GM20000 (cell line): ENCODE data around the gene PRRX1.

Experiments used
- DNase-seq: peaks from one replicate; pipeline ENCODE4 v3.0.0; 2012; ENCODE audit warnings: low spot score
- TF ChIP-seq, protein P1 (sequence below): IDR thresholded peaks from 2 replicates; pipeline ENCODE4 v1.5.1; 2012; ENCODE audit warnings: mild to moderate bottlenecking, control low read depth; ENCODE audit errors: extremely low read depth, missing control alignments

PRRX1 gene

DNA sequence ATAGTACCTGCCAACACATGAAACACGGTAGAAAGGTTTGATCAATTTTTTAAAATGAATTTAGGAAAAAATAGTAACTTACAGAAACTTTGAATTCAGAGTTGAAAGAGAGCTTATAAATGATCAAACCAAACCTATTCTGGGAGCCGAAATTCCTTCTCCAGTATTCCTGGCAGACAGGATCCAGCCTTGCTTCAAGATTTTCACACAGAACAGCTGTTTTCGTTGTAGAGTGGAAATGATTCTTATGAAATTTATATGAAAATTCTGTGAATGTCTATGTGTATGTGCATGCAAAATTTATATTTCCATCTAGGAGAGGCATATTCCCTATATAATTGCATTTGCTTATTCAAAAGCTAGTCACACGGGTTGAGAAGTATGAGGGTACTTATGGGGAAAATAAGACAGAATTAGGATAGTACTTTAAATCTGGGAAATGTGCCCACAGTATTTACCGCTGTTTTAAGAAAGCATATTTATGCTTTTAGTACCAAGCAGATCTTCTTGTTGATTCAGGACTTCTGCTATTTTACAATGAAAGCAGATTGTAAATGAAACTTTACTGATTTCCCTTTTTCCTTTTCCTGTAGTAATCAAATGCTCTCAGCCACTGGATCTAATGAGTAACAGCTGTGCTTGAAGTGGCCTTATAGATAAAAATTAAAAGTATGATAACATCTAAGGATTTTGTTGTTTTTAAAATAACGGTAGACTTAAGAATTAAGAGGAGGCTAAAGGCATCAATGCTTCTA lies 30.4 kb downstream of the PRRX1 start:
- TF ChIP-seq, protein P1, sequence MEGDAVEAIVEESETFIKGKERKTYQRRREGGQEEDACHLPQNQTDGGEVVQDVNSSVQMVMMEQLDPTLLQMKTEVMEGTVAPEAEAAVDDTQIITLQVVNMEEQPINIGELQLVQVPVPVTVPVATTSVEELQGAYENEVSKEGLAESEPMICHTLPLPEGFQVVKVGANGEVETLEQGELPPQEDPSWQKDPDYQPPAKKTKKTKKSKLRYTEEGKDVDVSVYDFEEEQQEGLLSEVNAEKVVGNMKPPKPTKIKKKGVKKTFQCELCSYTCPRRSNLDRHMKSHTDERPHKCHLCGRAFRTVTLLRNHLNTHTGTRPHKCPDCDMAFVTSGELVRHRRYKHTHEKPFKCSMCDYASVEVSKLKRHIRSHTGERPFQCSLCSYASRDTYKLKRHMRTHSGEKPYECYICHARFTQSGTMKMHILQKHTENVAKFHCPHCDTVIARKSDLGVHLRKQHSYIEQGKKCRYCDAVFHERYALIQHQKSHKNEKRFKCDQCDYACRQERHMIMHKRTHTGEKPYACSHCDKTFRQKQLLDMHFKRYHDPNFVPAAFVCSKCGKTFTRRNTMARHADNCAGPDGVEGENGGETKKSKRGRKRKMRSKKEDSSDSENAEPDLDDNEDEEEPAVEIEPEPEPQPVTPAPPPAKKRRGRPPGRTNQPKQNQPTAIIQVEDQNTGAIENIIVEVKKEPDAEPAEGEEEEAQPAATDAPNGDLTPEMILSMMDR = no peak
- no peak for DNase-seq

DNA sequence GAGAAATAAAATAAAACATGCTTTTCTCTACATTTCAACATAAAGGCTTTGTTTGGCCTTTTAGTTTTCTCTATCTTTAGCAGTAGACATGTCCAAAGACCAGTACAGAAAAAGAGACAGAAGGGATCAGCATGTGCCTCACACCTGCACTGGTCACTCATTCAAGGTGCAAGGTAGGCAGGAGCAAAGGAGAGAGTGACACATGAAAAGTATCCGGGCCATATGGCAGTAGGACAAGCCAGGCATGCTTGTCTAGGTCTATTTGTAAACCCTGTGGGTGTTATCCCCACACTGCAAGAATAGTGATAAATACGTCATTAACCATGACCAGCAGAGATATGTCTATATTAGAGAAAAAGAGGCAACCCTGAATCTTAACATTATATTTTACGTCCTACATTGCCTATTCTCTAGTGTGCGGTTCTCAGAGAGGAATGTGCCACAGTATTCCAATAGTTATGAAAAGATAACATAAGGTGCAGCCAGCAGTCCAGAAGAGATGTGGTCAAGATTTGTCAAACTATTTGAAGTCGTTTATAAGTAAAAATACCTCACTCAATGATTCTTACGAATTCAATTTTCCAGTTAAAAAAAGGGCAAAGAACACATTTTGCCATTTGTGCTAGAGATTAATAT lies 32.1 kb downstream of the PRRX1 start:
- TF ChIP-seq, protein P1 = no peak
- no peak for DNase-seq

DNA sequence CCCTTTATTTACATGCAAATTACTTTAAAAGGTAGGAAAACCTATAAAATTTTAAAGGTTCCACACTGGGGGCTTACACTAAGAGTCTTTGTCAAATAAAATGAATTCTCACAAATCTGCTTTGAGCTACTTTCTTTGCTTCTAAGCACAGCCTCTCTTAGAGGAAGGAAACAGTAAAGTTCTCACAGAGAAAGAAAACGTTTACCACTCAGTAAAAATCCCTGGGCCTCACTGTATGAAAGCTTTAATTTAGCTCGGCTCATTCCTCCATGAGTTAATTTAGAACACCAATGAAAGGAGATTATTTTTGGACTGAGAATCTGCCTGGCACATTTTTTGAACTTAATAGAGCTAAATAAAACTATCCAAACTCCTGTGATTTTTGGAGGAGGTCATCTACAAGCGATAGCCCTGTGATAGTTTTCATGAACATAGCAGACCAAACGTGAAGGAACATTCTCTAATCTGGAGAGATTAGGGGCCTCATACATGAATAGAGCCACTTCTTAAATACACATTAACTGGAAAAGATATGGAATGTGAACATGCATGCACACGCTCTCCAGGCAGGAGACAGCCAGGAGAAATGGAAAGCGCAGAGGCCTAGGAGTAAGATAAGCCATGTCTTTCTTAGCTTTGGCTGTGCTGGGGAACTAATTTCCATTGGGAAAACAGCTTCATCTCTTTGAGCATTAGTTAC lies 32.8 kb downstream of the PRRX1 start:
- TF ChIP-seq, protein P1 = no peak

DNA sequence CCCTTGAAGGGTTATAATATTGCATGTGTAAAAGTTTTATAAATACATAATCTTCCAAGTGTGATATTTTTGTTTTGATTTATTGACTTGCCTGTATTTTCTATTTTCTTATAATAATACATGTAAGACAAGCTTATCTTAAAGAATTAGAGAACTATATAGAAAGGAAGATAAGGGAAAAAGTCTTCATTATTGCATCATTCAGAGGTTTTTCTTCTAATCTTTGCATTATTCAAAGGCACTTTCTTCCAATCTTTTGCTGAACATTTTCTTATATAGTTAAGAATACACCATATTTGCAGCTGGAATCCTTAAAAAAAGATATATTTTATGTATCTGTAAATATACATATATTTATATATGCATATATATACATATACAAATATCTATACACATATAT lies 33.4 kb downstream of the PRRX1 start:
- TF ChIP-seq, protein P1 = no peak
- no peak for DNase-seq

More for the DNA sequence above, 32.8 kb downstream of the PRRX1 start:
- no peak for DNase-seq

DNA sequence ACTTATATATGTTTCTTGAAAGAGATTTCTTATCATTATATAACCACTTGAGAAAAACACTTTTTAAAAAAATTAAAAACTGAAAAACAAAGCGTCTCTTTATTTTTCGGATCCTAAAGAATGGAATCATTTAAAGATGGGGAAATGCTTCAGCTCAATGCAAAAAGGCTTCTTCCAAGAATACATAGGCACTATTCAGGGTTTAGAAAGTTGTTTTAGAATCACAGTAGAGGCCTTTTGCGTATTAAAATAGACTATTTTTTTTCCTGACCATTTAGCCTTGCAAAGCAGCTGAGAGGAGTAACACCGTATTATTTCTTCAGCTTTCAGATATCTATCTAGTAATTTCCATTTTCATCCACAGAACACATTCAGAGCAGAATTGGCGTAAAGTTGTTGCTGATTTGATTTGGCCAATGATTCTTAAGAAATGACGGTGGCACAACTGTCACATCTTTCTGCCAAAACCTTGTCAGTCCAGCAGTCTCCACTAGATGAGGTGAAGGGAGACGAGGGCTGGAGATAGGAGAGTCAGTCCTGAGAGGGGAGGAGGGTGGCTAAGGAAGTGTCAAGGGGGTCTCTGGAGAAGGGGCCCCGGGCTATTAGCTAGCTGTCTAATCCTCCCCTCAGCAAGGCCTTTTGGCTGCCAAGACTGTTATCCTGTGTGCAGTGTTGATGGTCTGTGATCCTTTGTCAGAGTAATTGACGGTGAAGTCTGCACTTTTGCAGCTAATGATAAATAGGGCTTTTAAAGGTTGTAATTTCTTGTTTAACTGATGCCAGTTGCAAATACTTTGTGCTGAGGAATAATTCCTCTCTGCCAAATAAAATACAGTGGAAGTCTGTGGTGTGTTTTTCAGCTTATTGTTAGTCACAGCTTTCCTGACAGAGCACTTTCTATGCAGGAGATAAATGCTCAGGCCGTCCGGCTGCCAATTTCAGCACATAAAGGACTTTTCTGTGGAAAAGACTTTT lies 34.7 kb downstream of the PRRX1 start:
- no peak for DNase-seq
- TF ChIP-seq, protein P1 = no peak

DNA sequence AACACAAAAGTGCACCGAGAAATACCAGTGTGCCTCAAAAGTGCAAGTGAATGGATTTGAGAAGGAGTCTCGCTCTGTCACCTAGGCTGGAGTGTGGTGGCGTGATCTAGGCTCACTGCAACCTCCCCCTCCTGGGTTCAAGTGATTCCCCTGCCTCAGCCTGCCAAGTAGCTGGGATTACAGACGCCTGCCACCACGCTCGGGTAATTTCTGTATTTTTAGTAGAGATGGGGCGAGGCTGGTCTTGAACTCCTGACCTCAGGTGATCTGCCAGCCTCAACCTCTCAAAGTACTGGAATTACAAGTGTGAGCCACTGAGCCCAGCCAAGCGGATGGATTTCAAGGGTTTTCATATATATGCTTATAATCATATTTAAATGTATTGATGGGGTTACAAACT lies 35.8 kb downstream of the PRRX1 start:
- TF ChIP-seq, protein P1 = no peak
- DNase-seq = no peak
